Tibial nerve (tissue), 4 donors: Measurements from ENCODE around the gene PERCC1. TPM values are rescaled to one million over a fixed set of nuclear protein-coding genes. Genes with fewer than 3 reads are reported as not detected.

ENCODE experiments used
- DNase-seq, 2 donors: peaks; one replicate each; pipeline ENCODE4 v3.0.0-alpha.2; 2019; ENCODE audit warnings: low spot score in 2 of 2
- H3K27ac ChIP-seq, 4 donors: fragments of 200-600 bp; sonication (generic) in 3 of 4; one replicate each; pipeline ENCODE4 v1.5.1; 2017 to 2019; ENCODE audit warnings: mild to moderate bottlenecking in 1 of 4
- H3K27me3 ChIP-seq, 2 donors: fragments of 200-600 bp; sonication (generic) in 1 of 2; one replicate each; pipeline versions ENCODE4 v1.5.1 to v1.6.0; 2017 to 2019
- H3K36me3 ChIP-seq, 3 donors: fragments of 200-600 bp; sonication (generic); one replicate each; pipeline ENCODE4 v1.5.1; 2018 to 2019
- H3K4me1 ChIP-seq, 4 donors: fragments of 200-600 bp; sonication (generic) in 3 of 4; one replicate each; pipeline ENCODE4 v1.5.1; 2017 to 2019
- H3K4me3 ChIP-seq, 4 donors: fragments of 200-600 bp; sonication (generic) in 3 of 4; one replicate each; pipeline ENCODE4 v1.5.1; 2017 to 2019; ENCODE audit warnings: mild to moderate bottlenecking in 1 of 4, moderate library complexity in 1 of 4
- H3K9me3 ChIP-seq, 4 donors: fragments of 200-600 bp; sonication (generic) in 3 of 4; one replicate each; pipeline ENCODE4 v1.5.1; 2017 to 2019
- CTCF ChIP-seq, 5 experiments: fragments of 200-600 bp in 3 of 5; fragments of 450-650 bp in 2 of 5; sonication (generic) in 3 of 5; IDR thresholded peaks; one replicate each; pipeline ENCODE4 v1.5.1; 2016 to 2019; ENCODE audit warnings: antibody characterized with exemption in 5 of 5, mild to moderate bottlenecking in 3 of 5, moderate library complexity in 2 of 5
- EP300 ChIP-seq, 2 donors: sonication (generic); formaldehyde crosslinking; IDR thresholded peaks; one replicate each; pipeline ENCODE4 v1.6.1; 2017; ENCODE audit warnings: antibody characterized with exemption in 2 of 2, mild to moderate bottlenecking in 1 of 2
- POLR2A ChIP-seq, 2 donors: fragments of 450-650 bp; IDR thresholded peaks; one replicate each; pipeline ENCODE4 v1.6.1; 2017; ENCODE audit warnings: antibody characterized with exemption in 2 of 2, mild to moderate bottlenecking in 2 of 2, moderate library complexity in 2 of 2
- WGBS, 2 donors: methylation state at CpG; one replicate each; pipeline ENCODE4 v1.1.5; 2018; 5-methylcytosine and 5-hydroxymethylcytosine counted together
- total RNA-seq, 4 donors: library from RNA; depleted of rRNA; stranded (reverse); fragments of >200 nt; gene quantifications; one replicate each; pipeline ENCODE4 v1.1.0, GENCODE V29; 2016

Gene PERCC1
- total RNA-seq, 4 donors from 2014 or later: 1.1 TPM; not detected in 3

GRCh38 chr16:1458336-1458976 lies 27.6 kb downstream of the PERCC1 start:
- Histone ChIP-seq H3K27ac (no peak overlapping the region), H3K4me3 (no peak overlapping the region), H3K9me3 (no peaks in the 10 kb centered on the region), H3K27me3 (no peaks in the 10 kb centered on the region), H3K4me1 (no peaks in the 10 kb centered on the region), H3K36me3 (peaks cover 0 to 92% (median 22%) of the 10 kb centered on the region in 3 donors)
- no peak for TF ChIP-seq EP300 (IDR thresholded peaks at IDR 0.05)
- no peak for TF ChIP-seq CTCF (IDR thresholded peaks at IDR 0.05)
- no peak for TF ChIP-seq POLR2A (IDR thresholded peaks at IDR 0.05)
- WGBS, 2 donors: 92% methylated on average over 26 of the region's 26 CpGs
- no peak for DNase-seq

GRCh38 chr16:1458977-1459341 lies 28.1 kb downstream of the PERCC1 start:
- Histone ChIP-seq H3K36me3 (peaks cover 0 to 92% (median 17%) of the 10 kb centered on the region in 3 donors), H3K4me3 (no peak overlapping the region), H3K4me1 (no peaks in the 10 kb centered on the region), H3K27me3 (no peaks in the 10 kb centered on the region), H3K9me3 (no peaks in the 10 kb centered on the region), H3K27ac (no peak overlapping the region)
- WGBS, 2 donors: 76 to 92% methylated on average over 2 to 14 of the region's 14 CpGs
- no peak for DNase-seq
- no peak for TF ChIP-seq POLR2A (IDR thresholded peaks at IDR 0.05)
- TF ChIP-seq CTCF (IDR thresholded peaks at IDR 0.05): no peak
- TF ChIP-seq EP300 (IDR thresholded peaks at IDR 0.05): no peak

GRCh38 chr16:1459967-1460366 lies 29.1 kb downstream of the PERCC1 start:
- Histone ChIP-seq H3K36me3 (peaks cover 0 to 92% (median 11%) of the 10 kb centered on the region in 3 donors), H3K9me3 (no peaks in the 10 kb centered on the region), H3K4me3 (no peak overlapping the region), H3K27ac (no peak overlapping the region), H3K27me3 (no peaks in the 10 kb centered on the region), H3K4me1 (no peaks in the 10 kb centered on the region)
- WGBS, 2 donors: 76 to 79% methylated on average over 10 of the region's 10 CpGs
- no peak for DNase-seq
- TF ChIP-seq EP300 (IDR thresholded peaks at IDR 0.05): no peak

GRCh38 chr16:1460602-1461138 lies 29.8 kb downstream of the PERCC1 start:
- TF ChIP-seq EP300 (IDR thresholded peaks at IDR 0.05): no peak
- TF ChIP-seq POLR2A (IDR thresholded peaks at IDR 0.05): no peak
- TF ChIP-seq CTCF (IDR thresholded peaks at IDR 0.05): no peak
- Histone ChIP-seq H3K36me3 (peaks cover 0 to 90% (median 5%) of the 10 kb centered on the region in 3 donors), H3K27ac (no peak overlapping the region), H3K27me3 (no peaks in the 10 kb centered on the region), H3K9me3 (no peaks in the 10 kb centered on the region), H3K4me1 (no peaks in the 10 kb centered on the region), H3K4me3 (no peak overlapping the region)
- no peak for DNase-seq
- 90 to 91% methylated on average over 13 to 19 of the region's 30 CpGs for WGBS, 2 donors

GRCh38 chr16:1461146-1461545 lies 30.3 kb downstream of the PERCC1 start:
- Histone ChIP-seq H3K9me3 (no peaks in the 10 kb centered on the region), H3K4me3 (no peak overlapping the region), H3K36me3 (peaks cover 0 to 90% (median 0%) of the 10 kb centered on the region in 3 donors), H3K27ac (no peak overlapping the region), H3K4me1 (no peaks in the 10 kb centered on the region), H3K27me3 (no peaks in the 10 kb centered on the region)
- no peak for DNase-seq
- 81 to 86% methylated on average over 17 to 22 of the region's 24 CpGs for WGBS, 2 donors
- TF ChIP-seq CTCF (IDR thresholded peaks at IDR 0.05) (no peak), POLR2A (IDR thresholded peaks at IDR 0.05) (no peak), EP300 (IDR thresholded peaks at IDR 0.05) (no peak)
